Trophoblast cell (in vitro differentiated cells and primary cell): ENCODE results near the gene POLDIP3.
"Not testable (repeated sequence)": the region's sequence is repeated elsewhere in the genome, so short reads cannot be mapped to it uniquely, and the experiment has no call there.

Experiments used
- DNase-seq, 2 donors: peaks; one replicate each; pipeline ENCODE4 v3.0.0-alpha.2; 2016
- H2AFZ ChIP-seq: 2 replicates; pipeline ENCODE4 v1.6.1; 2013; ENCODE audit warnings: low read length, moderate library complexity, mild to moderate bottlenecking; ENCODE audit not compliant: insufficient read depth, poor library complexity
- H2AK5ac ChIP-seq: 2 replicates; pipeline ENCODE4 v1.6.1; 2013; ENCODE audit warnings: mild to moderate bottlenecking, low read length
- H2BK120ac ChIP-seq: 2 replicates; pipeline ENCODE4 v1.6.1; 2013; ENCODE audit warnings: low read length, mild to moderate bottlenecking, moderate library complexity; ENCODE audit not compliant: insufficient read depth, poor library complexity
- H2BK12ac ChIP-seq: 2 replicates; pipeline ENCODE4 v1.6.1; 2013; ENCODE audit warnings: mild to moderate bottlenecking, low read length, moderate library complexity
- H2BK5ac ChIP-seq: 2 replicates; pipeline ENCODE4 v1.6.1; 2013; ENCODE audit warnings: low read length, low read depth, moderate library complexity, mild to moderate bottlenecking; ENCODE audit not compliant: poor library complexity
- H3K14ac ChIP-seq: 2 replicates; pipeline ENCODE4 v1.6.1; 2013; ENCODE audit warnings: mild to moderate bottlenecking, low read length
- H3K18ac ChIP-seq: 2 replicates; pipeline ENCODE4 v1.6.1; 2013; ENCODE audit warnings: mild to moderate bottlenecking, low read length
- H3K23ac ChIP-seq: 2 replicates; pipeline ENCODE4 v1.6.1; 2013; ENCODE audit warnings: low read length
- H3K27ac ChIP-seq: 2 replicates; pipeline ENCODE4 v1.5.1; 2013; ENCODE audit warnings: low read depth, mild to moderate bottlenecking, inconsistent platforms, low read length, moderate library complexity
- H3K27me3 ChIP-seq: 2 replicates; pipeline ENCODE4 v1.6.1; 2013; ENCODE audit warnings: inconsistent platforms, mild to moderate bottlenecking, low read length, moderate library complexity; ENCODE audit not compliant: insufficient read depth
- H3K36me3 ChIP-seq, 2 experiments: 1 replicate in 1 of 2; 2 replicates in 1 of 2; pipeline ENCODE4 v1.6.1; 2013; ENCODE audit warnings: low read length in 2 of 2, mild to moderate bottlenecking in 2 of 2, moderate library complexity in 1 of 2; ENCODE audit not compliant: insufficient read depth in 2 of 2, control insufficient read depth in 1 of 2
- H3K4ac ChIP-seq: 2 replicates; pipeline ENCODE4 v1.6.1; 2013; ENCODE audit warnings: low read depth, mild to moderate bottlenecking, low read length, moderate library complexity
- H3K4me1 ChIP-seq, 2 experiments: 1 replicate in 1 of 2; 2 replicates in 1 of 2; pipeline ENCODE4 v1.6.1; 2013; ENCODE audit warnings: low read length in 2 of 2, mild to moderate bottlenecking in 2 of 2, moderate library complexity in 1 of 2; ENCODE audit not compliant: insufficient read depth in 2 of 2, control insufficient read depth in 1 of 2
- H3K4me2 ChIP-seq: 2 replicates; pipeline ENCODE4 v1.6.1; 2013; ENCODE audit warnings: inconsistent platforms, mild to moderate bottlenecking, low read length, moderate library complexity
- H3K4me3 ChIP-seq: 2 replicates; pipeline ENCODE4 v1.5.1; 2013; ENCODE audit warnings: mild to moderate bottlenecking, low read depth, low read length, inconsistent platforms
- H3K79me1 ChIP-seq: one replicate; pipeline ENCODE4 v1.6.1; 2013; ENCODE audit warnings: low read length
- H3K79me2 ChIP-seq: 2 replicates; pipeline ENCODE4 v1.6.1; 2013; ENCODE audit warnings: low read length, mild to moderate bottlenecking; ENCODE audit not compliant: control insufficient read depth, insufficient read depth, poor library complexity
- H3K9ac ChIP-seq: 2 replicates; pipeline ENCODE4 v1.6.1; 2013; ENCODE audit warnings: mild to moderate bottlenecking, low read length
- H3K9me3 ChIP-seq: 2 replicates; pipeline ENCODE4 v1.6.1; 2013; ENCODE audit warnings: low read depth, mild to moderate bottlenecking, control low read depth, inconsistent platforms, low read length; ENCODE audit not compliant: insufficient read depth
- H4K12ac ChIP-seq: 2 replicates; pipeline ENCODE4 v1.6.1; 2013; ENCODE audit warnings: low read depth, mild to moderate bottlenecking, low read length, moderate library complexity
- H4K8ac ChIP-seq: 2 replicates; pipeline ENCODE4 v1.6.1; 2013; ENCODE audit warnings: low read depth, mild to moderate bottlenecking, low read length, moderate library complexity
- H4K91ac ChIP-seq: one replicate; pipeline ENCODE4 v1.6.1; 2013; ENCODE audit warnings: low read depth, mild to moderate bottlenecking, low read length, moderate library complexity
- WGBS: extraction: QIAGEN DNeasy Blood & Tissue Kit; methylation state at CpG from one replicate; pipeline ENCODE4 v1.1.7; 2013; ENCODE audit warnings: missing lambda C conversion rate; ENCODE audit not compliant: insufficient read length, insufficient coverage; ENCODE audit errors: extremely low coverage; 5-methylcytosine and 5-hydroxymethylcytosine counted together

The POLDIP3 gene

DNA sequence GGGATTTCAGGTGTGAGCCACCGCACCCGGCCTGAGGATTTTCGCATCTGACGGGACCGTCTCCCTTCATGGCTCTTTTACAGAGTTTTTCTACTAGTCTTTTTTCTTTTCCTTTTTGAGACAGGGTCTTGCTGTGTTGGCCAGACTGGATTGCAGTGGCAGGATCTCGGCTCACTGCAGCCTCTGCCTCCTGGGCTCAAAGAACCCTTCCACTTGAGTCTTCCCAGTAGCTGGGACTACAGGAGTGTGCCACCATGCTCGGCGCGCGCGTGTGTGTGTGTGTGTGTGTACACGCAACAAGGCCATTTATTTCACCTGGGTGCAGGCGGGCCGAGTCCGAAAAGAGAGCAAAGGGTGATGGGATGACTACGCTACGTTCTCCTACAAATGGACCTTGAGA, 50.0 kb downstream of the POLDIP3 start:
- no peak overlapping the region for H4K91ac ChIP-seq
- no peak for DNase-seq
- no peak overlapping the region for H2BK5ac ChIP-seq
- no peak overlapping the region for H3K27ac ChIP-seq
- H3K79me2 ChIP-seq = peaks cover 1% of the 10 kb centered on the region
- H4K8ac ChIP-seq = no peak overlapping the region
- no peak overlapping the region for H3K4me3 ChIP-seq
- WGBS = no CpG with 5 or more reads among the region's 17 CpGs
- H3K14ac ChIP-seq = no peak overlapping the region
- H3K9me3 ChIP-seq = no peaks in the 10 kb centered on the region
- no peaks in the 10 kb centered on the region for H3K36me3 ChIP-seq
- H2AFZ ChIP-seq = no peak overlapping the region
- no peak overlapping the region for H3K23ac ChIP-seq
- H3K4ac ChIP-seq = no peak overlapping the region
- no peak overlapping the region for H3K18ac ChIP-seq
- peaks cover 17 to 22% of the 10 kb centered on the region in 2 experiments for H3K4me1 ChIP-seq
- H3K4me2 ChIP-seq = no peak overlapping the region
- H2AK5ac ChIP-seq = no peak overlapping the region
- H4K12ac ChIP-seq = no peak overlapping the region
- no peak overlapping the region for H2BK120ac ChIP-seq
- no peak overlapping the region for H3K9ac ChIP-seq
- no peaks in the 10 kb centered on the region for H3K27me3 ChIP-seq
- H3K79me1 ChIP-seq = peaks cover 3% of the 10 kb centered on the region
- H2BK12ac ChIP-seq = no peak overlapping the region

DNA sequence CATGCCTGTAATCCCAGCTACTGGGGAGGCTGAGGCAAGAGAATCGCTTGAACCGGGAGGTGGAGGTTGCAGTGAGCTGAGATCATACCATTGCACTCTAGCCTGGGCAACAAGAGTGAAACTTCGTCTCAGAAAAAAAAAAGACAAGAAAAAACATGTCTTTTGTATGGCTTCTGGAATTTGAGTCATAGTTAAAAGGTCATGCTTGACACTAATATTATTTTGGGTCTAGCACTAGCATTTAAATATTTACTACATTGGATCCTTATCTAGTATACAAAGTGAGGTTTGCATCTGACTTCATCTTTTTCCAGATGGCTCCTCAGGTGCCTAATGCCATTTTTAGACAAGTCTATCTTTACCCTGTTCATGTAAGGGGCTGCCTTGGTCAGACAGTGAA, 50.7 kb downstream of the POLDIP3 start:
- H4K91ac ChIP-seq, H3K27me3 ChIP-seq, H3K14ac ChIP-seq, H4K8ac ChIP-seq, H3K79me1 ChIP-seq, H3K9me3 ChIP-seq, H2AFZ ChIP-seq, H2AK5ac ChIP-seq, H3K4me2 ChIP-seq, H3K36me3 ChIP-seq, H3K27ac ChIP-seq, H3K23ac ChIP-seq, H3K9ac ChIP-seq, H2BK120ac ChIP-seq, H3K4me3 ChIP-seq, H2BK5ac ChIP-seq, DNase-seq, H3K18ac ChIP-seq, H4K12ac ChIP-seq, H3K4ac ChIP-seq, H2BK12ac ChIP-seq, H3K79me2 ChIP-seq: not testable (repeated sequence)
- WGBS = no CpG with 5 or more reads among the region's 3 CpGs
- peaks cover 17 to 22% of the 10 kb centered on the region in 2 experiments for H3K4me1 ChIP-seq

DNA sequence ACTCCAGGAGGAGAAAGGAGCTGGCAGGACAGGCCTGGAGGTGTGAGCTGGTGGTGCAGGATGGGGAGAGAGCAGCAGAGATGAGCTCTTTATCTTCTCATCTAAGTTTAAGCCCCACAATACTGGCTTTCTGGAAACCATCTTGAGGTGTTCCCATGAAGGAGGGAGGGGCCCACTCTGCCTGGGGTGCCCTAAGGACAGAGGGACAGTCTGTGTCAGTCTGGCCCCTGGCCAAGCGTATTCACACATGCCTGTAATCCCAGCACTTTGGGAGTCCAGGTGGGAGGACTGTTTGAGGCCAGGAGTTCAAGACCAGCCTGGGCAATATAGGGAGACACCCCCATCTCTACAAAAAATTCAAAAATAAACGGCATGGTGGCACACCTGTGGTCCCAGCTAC, 52.0 kb downstream of the POLDIP3 start:
- H3K79me1 ChIP-seq = peaks cover 3% of the 10 kb centered on the region
- no peak overlapping the region for H3K4me2 ChIP-seq
- no peak overlapping the region for H3K9ac ChIP-seq
- H4K8ac ChIP-seq = no peak overlapping the region
- peaks cover 17 to 22% of the 10 kb centered on the region in 2 experiments for H3K4me1 ChIP-seq
- no peak overlapping the region for H2BK12ac ChIP-seq
- H3K36me3 ChIP-seq = no peaks in the 10 kb centered on the region
- H2AFZ ChIP-seq = no peak overlapping the region
- peaks cover 1% of the 10 kb centered on the region for H3K79me2 ChIP-seq
- H3K27me3 ChIP-seq = no peaks in the 10 kb centered on the region
- no peak overlapping the region for H2BK120ac ChIP-seq
- DNase-seq = no peak
- WGBS = no CpG with 5 or more reads among the region's 2 CpGs
- no peak overlapping the region for H2AK5ac ChIP-seq
- no peaks in the 10 kb centered on the region for H3K9me3 ChIP-seq
- peak overlapping the region; percentile 7 for H3K27ac ChIP-seq
- H3K18ac ChIP-seq = no peak overlapping the region
- H4K91ac ChIP-seq = no peak overlapping the region
- H4K12ac ChIP-seq = no peak overlapping the region
- H2BK5ac ChIP-seq = peak overlapping the region; percentile 27
- no peak overlapping the region for H3K4ac ChIP-seq
- H3K14ac ChIP-seq = no peak overlapping the region
- H3K4me3 ChIP-seq = no peak overlapping the region
- no peak overlapping the region for H3K23ac ChIP-seq

DNA sequence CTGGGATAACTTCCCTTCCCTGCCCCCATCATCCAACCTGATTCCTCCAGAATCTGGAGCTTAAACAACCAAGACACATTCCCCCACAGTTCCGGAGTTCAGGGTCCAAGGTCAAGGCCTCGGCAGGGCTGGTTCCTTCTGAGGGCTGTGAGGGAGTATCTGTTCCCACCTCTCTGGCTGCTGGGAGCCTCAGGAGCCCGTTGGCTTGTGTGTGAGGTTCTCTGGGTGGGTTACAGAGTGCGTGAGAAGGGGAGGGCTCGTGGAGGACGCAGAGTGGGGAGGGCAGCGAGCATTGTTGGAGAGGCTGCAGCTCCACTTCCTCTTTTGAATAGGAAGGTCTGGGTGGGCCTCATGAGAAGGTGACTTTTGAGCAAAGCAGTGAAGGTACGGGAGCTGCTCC, 52.4 kb downstream of the POLDIP3 start:
- peaks cover 17 to 22% of the 10 kb centered on the region in 2 experiments for H3K4me1 ChIP-seq
- peaks cover 3% of the 10 kb centered on the region for H3K79me1 ChIP-seq
- H2BK5ac ChIP-seq = peak overlapping the region; percentile 27
- no peak overlapping the region for H3K9ac ChIP-seq
- H4K91ac ChIP-seq = peak overlapping the region; percentile 39
- WGBS = no CpG with 5 or more reads among the region's 8 CpGs
- no peaks in the 10 kb centered on the region for H3K36me3 ChIP-seq
- H3K27ac ChIP-seq = peak overlapping the region; percentile 31
- H3K79me2 ChIP-seq = peaks cover 1% of the 10 kb centered on the region
- H3K9me3 ChIP-seq = no peaks in the 10 kb centered on the region
- H3K27me3 ChIP-seq = no peaks in the 10 kb centered on the region
- no peak overlapping the region for H2AK5ac ChIP-seq
- no peak overlapping the region for H3K4ac ChIP-seq
- no peak overlapping the region for H4K12ac ChIP-seq
- peak overlapping the region; percentile 13 for H4K8ac ChIP-seq
- H3K4me2 ChIP-seq = peak overlapping the region; percentile 14
- no peak overlapping the region for H3K4me3 ChIP-seq
- H2BK12ac ChIP-seq = no peak overlapping the region
- DNase-seq = no peak
- H2BK120ac ChIP-seq = no peak overlapping the region
- H3K18ac ChIP-seq = peak overlapping the region; percentile 43
- H2AFZ ChIP-seq = no peak overlapping the region
- no peak overlapping the region for H3K23ac ChIP-seq
- H3K14ac ChIP-seq = peak overlapping the region; percentile 22
